Astrocyte of the cerebellum (primary cell): ENCODE data around the gene CENPT.

Experiments
- DNase-seq: peaks from one replicate; pipeline ENCODE4 v3.0.0-alpha.2; 2011; ENCODE audit warnings: low read depth
- H3K4me3 ChIP-seq: 2 replicates; pipeline ENCODE4 v1.5.1; 2011; ENCODE audit warnings: mild to moderate bottlenecking, low read depth, low read length, moderate library complexity
- in situ Hi-C: cut with HindIII; loops from 2 replicates; pipeline ENCODE4 v1.10.0; 2017; ENCODE audit warnings: low sequenced_read_pairs
- TF ChIP-seq, protein P1 (sequence below): IDR thresholded peaks from 2 replicates; pipeline ENCODE4 v1.5.1; 2012; ENCODE audit warnings: low read length, low read depth, moderate library complexity, mild to moderate bottlenecking; ENCODE audit errors: missing control alignments

The CENPT gene

DNA sequence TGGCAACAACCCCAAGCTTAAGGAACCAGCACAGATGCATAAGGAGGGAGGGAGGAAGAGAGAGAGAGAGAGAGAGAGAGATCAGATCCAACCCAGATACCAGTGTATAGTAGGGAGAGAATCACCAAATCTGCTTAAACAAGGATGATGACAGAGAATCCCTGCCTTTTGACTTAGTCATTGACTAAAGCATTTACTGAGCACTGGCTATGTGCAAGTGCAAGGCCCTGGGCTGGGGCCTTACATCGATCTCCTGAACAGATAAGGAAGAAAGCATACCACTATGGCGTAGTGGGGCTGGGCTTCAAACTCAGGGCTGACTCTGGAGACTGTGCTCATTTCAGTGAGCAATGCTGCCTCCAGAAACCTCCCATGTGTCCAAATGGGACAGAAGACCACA lies 25.0 kb downstream of the CENPT start:
- no peak overlapping the region for H3K4me3 ChIP-seq
- in situ Hi-C loops = loop anchor here (5.0 kb wide), 3 partner anchors 40 to 105 kb away; partner anchors contain the start of gene GFOD2
- TF ChIP-seq, protein P1, sequence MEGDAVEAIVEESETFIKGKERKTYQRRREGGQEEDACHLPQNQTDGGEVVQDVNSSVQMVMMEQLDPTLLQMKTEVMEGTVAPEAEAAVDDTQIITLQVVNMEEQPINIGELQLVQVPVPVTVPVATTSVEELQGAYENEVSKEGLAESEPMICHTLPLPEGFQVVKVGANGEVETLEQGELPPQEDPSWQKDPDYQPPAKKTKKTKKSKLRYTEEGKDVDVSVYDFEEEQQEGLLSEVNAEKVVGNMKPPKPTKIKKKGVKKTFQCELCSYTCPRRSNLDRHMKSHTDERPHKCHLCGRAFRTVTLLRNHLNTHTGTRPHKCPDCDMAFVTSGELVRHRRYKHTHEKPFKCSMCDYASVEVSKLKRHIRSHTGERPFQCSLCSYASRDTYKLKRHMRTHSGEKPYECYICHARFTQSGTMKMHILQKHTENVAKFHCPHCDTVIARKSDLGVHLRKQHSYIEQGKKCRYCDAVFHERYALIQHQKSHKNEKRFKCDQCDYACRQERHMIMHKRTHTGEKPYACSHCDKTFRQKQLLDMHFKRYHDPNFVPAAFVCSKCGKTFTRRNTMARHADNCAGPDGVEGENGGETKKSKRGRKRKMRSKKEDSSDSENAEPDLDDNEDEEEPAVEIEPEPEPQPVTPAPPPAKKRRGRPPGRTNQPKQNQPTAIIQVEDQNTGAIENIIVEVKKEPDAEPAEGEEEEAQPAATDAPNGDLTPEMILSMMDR = no peak
- DNase-seq = no peak

- in situ Hi-C loops = loop anchor here (5.0 kb wide), 3 partner anchors 42 to 103 kb away; partner anchors contain the start of gene GFOD2
- DNase-seq = no peak
- H3K4me3 ChIP-seq = no peak overlapping the region
- TF ChIP-seq, protein P1 = no peak
Measured at GRCh38 chr16:67820608-67821259, 26.8 kb downstream of the CENPT start.

DNA sequence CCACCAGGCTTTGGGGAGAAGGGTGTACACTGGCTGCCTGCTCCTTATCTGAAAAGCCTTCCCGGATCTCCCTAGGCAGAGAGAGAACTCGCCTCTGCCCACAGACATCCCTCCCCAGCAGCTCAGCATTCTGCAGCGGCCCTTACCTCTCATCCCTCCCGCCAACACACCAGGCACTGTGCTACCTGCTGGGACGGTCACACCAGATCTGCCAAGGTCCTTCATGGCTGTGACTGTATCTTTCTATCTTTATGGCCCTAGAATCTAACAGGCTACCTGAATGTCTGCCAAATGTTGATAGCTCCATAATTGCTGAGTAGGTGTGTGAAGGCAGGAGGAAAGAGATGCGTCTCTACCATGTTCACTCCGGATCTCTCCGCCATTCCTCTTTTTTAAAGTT lies 32.9 kb downstream of the CENPT start:
- TF ChIP-seq, protein P1 = no peak
- DNase-seq = no peak
- in situ Hi-C loops = no loop called here
- H3K4me3 ChIP-seq = no peak overlapping the region

GRCh38 chr16:67811899-67812298 lies 35.6 kb downstream of the CENPT start:
- TF ChIP-seq, protein P1 = no peak
- in situ Hi-C loops = no loop called here
- DNase-seq = no peak
- H3K4me3 ChIP-seq = no peak overlapping the region

GRCh38 chr16:67807148-67807682 lies 40.3 kb downstream of the CENPT start:
- no peak for DNase-seq
- in situ Hi-C loops = no loop called here
- H3K4me3 ChIP-seq = peak overlapping the region; percentile 97
- TF ChIP-seq, protein P1 = peak; percentile 18

GRCh38 chr16:67806428-67807147 lies 40.9 kb downstream of the CENPT start, which contains the start of the genes RANBP10 and TSNAXIP1:
Gene RANBP10, minus strand, starts transcription at chr16:67806560. Its CDS starts 24 bp downstream, at chr16:67806536.
Gene TSNAXIP1, plus strand, starts transcription at chr16:67806889. Its CDS starts 261 bp downstream, at chr16:67807150.
- peak; percentile 99 for DNase-seq
- TF ChIP-seq, protein P1 = no peak
- peak within 1 kb of the TSS; percentile 97 for H3K4me3 ChIP-seq
- in situ Hi-C loops = no loop called here
